Keratinocyte (primary cell): ENCODE data around the gene HAX1. TPM values are rescaled to one million over a fixed set of nuclear protein-coding genes. Genes with fewer than 3 reads are reported as not detected.
"Not testable (repeated sequence)": the region's sequence is repeated elsewhere in the genome, so short reads cannot be mapped to it uniquely, and the experiment has no call there.

Experiments used
- DNase-seq: peaks from one replicate; pipeline ENCODE4 v3.0.0-alpha.2; 2011; ENCODE audit warnings: low read depth, missing footprints, low spot score
- FAIRE-seq: peaks from 2 replicates; lab custom pipeline; 2011; peaks lifted over from hg19 to GRCh38; lab: Jason Lieb, UNC
- H2AFZ ChIP-seq: 2 replicates; pipeline ENCODE4 v1.6.0; 2012; ENCODE audit warnings: low read length, control low read depth, inconsistent platforms; ENCODE audit not compliant: control insufficient read depth
- H3K27ac ChIP-seq: 2 replicates; pipeline ENCODE4 v1.5.1; 2011; ENCODE audit warnings: low read length; ENCODE audit not compliant: control insufficient read depth, insufficient read depth
- H3K27me3 ChIP-seq: 3 replicates; pipeline ENCODE4 v1.6.0; 2011; ENCODE audit warnings: low read length; ENCODE audit not compliant: control insufficient read depth, insufficient read depth; ENCODE audit errors: extremely low read depth
- H3K36me3 ChIP-seq, 2 experiments: 2 replicates in 1 of 2; 3 replicates in 1 of 2; pipeline ENCODE4 v1.5.1; 2011; ENCODE audit warnings: low read length in 2 of 2, mild to moderate bottlenecking in 1 of 2; ENCODE audit not compliant: control insufficient read depth in 2 of 2, insufficient read depth in 2 of 2; ENCODE audit errors: extremely low read depth in 1 of 2
- H3K4me1 ChIP-seq: 3 replicates; pipeline ENCODE4 v1.5.1; 2011; ENCODE audit warnings: low read length; ENCODE audit not compliant: control insufficient read depth, insufficient read depth; ENCODE audit errors: extremely low read depth
- H3K4me2 ChIP-seq: 3 replicates; pipeline ENCODE4 v1.6.0; 2011; ENCODE audit warnings: low read depth, low read length; ENCODE audit not compliant: control insufficient read depth, insufficient read depth; ENCODE audit errors: extremely low read depth
- H3K4me3 ChIP-seq, 3 experiments: fragments of 200-600 bp in 1 of 3; sonication (generic) in 1 of 3; 2 replicates in 2 of 3; 3 replicates in 1 of 3; pipeline ENCODE4 v1.5.1; 2011 to 2016; ENCODE audit warnings: low read length in 3 of 3, mild to moderate bottlenecking in 3 of 3, control low read depth in 2 of 3, inconsistent platforms in 1 of 3, low read depth in 1 of 3, mixed read lengths in 1 of 3, mixed run types in 1 of 3, moderate library complexity in 1 of 3; ENCODE audit not compliant: control insufficient read depth in 2 of 3, insufficient read depth in 2 of 3; ENCODE audit errors: extremely low read depth in 1 of 3
- H3K79me2 ChIP-seq: 2 replicates; pipeline ENCODE4 v1.6.0; 2012; ENCODE audit warnings: low read length; ENCODE audit not compliant: control insufficient read depth, insufficient read depth
- H3K9ac ChIP-seq: 3 replicates; pipeline ENCODE4 v1.6.0; 2011; ENCODE audit warnings: low read length; ENCODE audit not compliant: control insufficient read depth, insufficient read depth; ENCODE audit errors: extremely low read depth
- H3K9me1 ChIP-seq: 3 replicates; pipeline ENCODE4 v1.6.0; 2011; ENCODE audit warnings: low read length; ENCODE audit not compliant: control insufficient read depth, insufficient read depth; ENCODE audit errors: extremely low read depth
- H3K9me3 ChIP-seq: 2 replicates; pipeline ENCODE4 v1.5.1; 2012; ENCODE audit warnings: low read depth, low read length; ENCODE audit not compliant: control insufficient read depth
- H4K20me1 ChIP-seq: 3 replicates; pipeline ENCODE4 v1.6.0; 2011; ENCODE audit warnings: low read length; ENCODE audit not compliant: control insufficient read depth, insufficient read depth; ENCODE audit errors: extremely low read depth
- CTCF ChIP-seq, 3 experiments: IDR thresholded peaks in 1 of 3; conservative IDR thresholded peaks in 1 of 3; optimal IDR thresholded peaks in 1 of 3; 2 replicates in 2 of 3; 3 replicates in 1 of 3; pipeline versions ENCODE3 to v1.5.1; 2011; ENCODE audit warnings: low read length in 3 of 3, mild to moderate bottlenecking in 3 of 3, moderate library complexity in 2 of 3, control low read depth in 1 of 3, inconsistent platforms in 1 of 3; ENCODE audit not compliant: insufficient read depth in 2 of 3; ENCODE audit errors: extremely low read depth in 1 of 3
- EZH2 ChIP-seq: IDR thresholded peaks from one replicate; pipeline ENCODE4 v1.6.1; 2012; ENCODE audit warnings: inconsistent platforms, mild to moderate bottlenecking, low read length, moderate library complexity
- dilution Hi-C: fragments of 300-500 bp; cut with MboI; formaldehyde crosslinking; loops from one replicate; pipeline ENCODE4 v1.7.0; 2020; ENCODE audit warnings: low sequenced_read_pairs; ENCODE audit not compliant: extremely low pct_ligation_motif_present
- polyA plus RNA-seq, 5 experiments: library from polyadenylated mRNA; depleted of rRNA in 3 of 5; stranded (reverse) in 3 of 5; stranded (forward) in 1 of 5; unstranded in 1 of 5; fragments of >200 nt; gene quantifications; 1 replicate in 1 of 5; 2 replicates in 3 of 5; 3 replicates in 1 of 5; pipeline versions ENCODE4 v1.2.1 to v1.2.3, GENCODE V29; 2011 to 2012; ENCODE audit warnings: missing spikeins in 2 of 5, low read depth in 1 of 5, low replicate concordance in 1 of 5

HAX1 gene
- polyA plus RNA-seq, 1 donor (not counting 4 experiments of a cell fraction or from before 2014, with no cell fraction given), result 110 TPM

DNA sequence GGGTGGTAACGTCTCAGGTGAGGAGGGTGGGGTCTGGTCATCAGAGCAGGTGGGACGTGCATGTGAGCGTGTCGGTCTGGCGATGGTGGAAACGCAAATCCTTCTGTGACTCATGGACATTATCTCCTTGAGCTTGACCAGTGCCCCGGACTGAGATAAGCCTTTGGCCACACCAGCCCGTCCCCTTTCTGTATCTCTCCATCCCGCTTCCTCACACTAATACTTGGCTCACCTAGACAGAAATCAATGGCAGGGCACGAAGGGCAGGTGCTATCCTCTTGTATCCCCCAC is 40.6 kb downstream of the HAX1 start:
- dilution Hi-C loops, result no loop called here
- no peaks in the 10 kb centered on the region for H3K27me3 ChIP-seq
- H3K36me3 ChIP-seq, result no peaks in the 10 kb centered on the region

DNA sequence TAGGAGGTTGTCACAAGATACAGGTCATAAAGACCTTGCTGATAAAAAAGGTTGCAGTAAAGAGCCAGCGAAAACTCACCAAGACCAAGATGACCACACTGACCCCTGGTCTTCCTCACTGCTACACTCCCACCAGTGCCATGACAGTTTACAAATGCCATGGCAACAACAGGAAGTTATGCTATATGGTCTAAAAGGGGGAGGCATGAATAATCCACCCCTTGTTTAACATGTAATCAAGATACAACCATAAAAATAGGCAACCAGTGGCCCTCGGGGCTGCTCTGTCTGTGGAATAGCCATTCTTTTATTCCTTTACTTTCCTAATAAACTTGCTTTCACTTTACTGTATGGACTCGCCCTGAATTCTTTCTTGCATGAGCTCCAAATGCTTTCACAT is 41.8 kb downstream of the HAX1 start:
- H2AFZ ChIP-seq, H3K79me2 ChIP-seq, H3K4me3 ChIP-seq, H3K9me1 ChIP-seq, H4K20me1 ChIP-seq, dilution Hi-C loops, H3K27ac ChIP-seq, FAIRE-seq, H3K9me3 ChIP-seq, H3K9ac ChIP-seq, H3K4me2 ChIP-seq, H3K36me3 ChIP-seq, H3K4me1 ChIP-seq, H3K27me3 ChIP-seq, DNase-seq: not testable (repeated sequence)

More for the DNA sequence above, 40.6 kb downstream of the HAX1 start:
- H3K79me2 ChIP-seq, result no peaks in the 10 kb centered on the region
- DNase-seq (no peak), FAIRE-seq (no peak)
- no peak overlapping the region for H3K9ac ChIP-seq
- no peak overlapping the region for H3K27ac ChIP-seq
- no peaks in the 10 kb centered on the region for H3K9me3 ChIP-seq
- H2AFZ ChIP-seq, result no peak overlapping the region
- H3K4me3 ChIP-seq, result no peak overlapping the region
- H3K4me1 ChIP-seq, result no peaks in the 10 kb centered on the region
- TF ChIP-seq CTCF (optimal IDR thresholded peaks at IDR 0.05 in 1 of 3, IDR thresholded peaks at IDR 0.05 in 1 of 3, conservative IDR thresholded peaks at IDR 0.05 in 1 of 3; ENCODE audit: extremely low read depth in 1 of 3, insufficient read depth in 2 of 3, low read length in 3 of 3) (no peak), EZH2 (no peak)
- no peaks in the 10 kb centered on the region for H4K20me1 ChIP-seq
- H3K9me1 ChIP-seq, result no peaks in the 10 kb centered on the region
- no peak overlapping the region for H3K4me2 ChIP-seq

DNA sequence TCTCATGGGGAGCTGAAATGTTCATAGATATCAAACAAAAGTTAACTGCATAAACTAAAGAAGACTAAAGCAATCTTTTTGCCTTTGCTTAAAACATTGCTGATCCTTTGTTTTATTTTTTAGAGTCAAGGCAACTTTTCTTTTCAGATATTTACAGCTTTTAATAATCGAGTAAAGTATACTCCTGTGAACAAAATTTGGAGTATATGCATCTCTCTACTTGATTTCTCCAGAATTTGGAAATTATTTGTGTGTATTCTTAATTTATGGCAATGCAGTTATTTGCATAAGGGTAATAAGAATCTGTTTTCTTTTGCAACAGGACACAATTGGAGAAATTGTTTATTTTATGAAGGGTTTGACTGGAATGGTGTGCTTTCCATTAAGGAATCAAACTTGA is 44.3 kb downstream of the HAX1 start:
- H3K9me3 ChIP-seq, result no peaks in the 10 kb centered on the region
- H3K4me1 ChIP-seq, result peaks cover 9% of the 10 kb centered on the region
- no peak overlapping the region for H3K4me3 ChIP-seq
- dilution Hi-C loops, result no loop called here
- no peaks in the 10 kb centered on the region for H3K36me3 ChIP-seq
- no peak for TF ChIP-seq EZH2
- TF ChIP-seq CTCF (optimal IDR thresholded peaks at IDR 0.05 in 1 of 3, IDR thresholded peaks at IDR 0.05 in 1 of 3, conservative IDR thresholded peaks at IDR 0.05 in 1 of 3; ENCODE audit: extremely low read depth in 1 of 3, insufficient read depth in 2 of 3, low read length in 3 of 3), result no peak
- H3K27me3 ChIP-seq, result no peaks in the 10 kb centered on the region
- H3K9me1 ChIP-seq, result no peaks in the 10 kb centered on the region
- H3K4me2 ChIP-seq, result no peak overlapping the region
- no peak overlapping the region for H3K27ac ChIP-seq
- DNase-seq, result no peak
- H4K20me1 ChIP-seq, result no peaks in the 10 kb centered on the region
- no peaks in the 10 kb centered on the region for H3K79me2 ChIP-seq
- no peak for FAIRE-seq
- H3K9ac ChIP-seq, result no peak overlapping the region
- H2AFZ ChIP-seq, result no peak overlapping the region
